ENCODE measurements around the gene MMP2. TPM values are rescaled to one million over a fixed set of nuclear protein-coding genes. Genes with fewer than 3 reads are reported as not detected.

The MMP2 gene
- polyA plus RNA-seq, 1 donor from 2014 or later = 2.5 TPM

GRCh38 chr16:55552621-55553020, 73.6 kb downstream of the MMP2 start:
- Histone ChIP-seq H3K79me2 (replicated peaks; ENCODE audit: insufficient read depth, low read length) (no peaks in the 10 kb centered on the region), H3K9me3 (ENCODE audit: low read length) (peaks cover 3% of the 10 kb centered on the region), H3K27me3 (ENCODE audit: insufficient read depth, low read depth, low read length) (no peaks in the 10 kb centered on the region), H3K9me2 (ENCODE audit: insufficient read depth, low read length) (no peaks in the 10 kb centered on the region), H3K36me3 (ENCODE audit: insufficient read depth, low read length) (no peaks in the 10 kb centered on the region), H3K4me2 (ENCODE audit: low read length) (no peak overlapping the region), H3K9ac (ENCODE audit: low read length) (no peak overlapping the region), H3F3A (ENCODE audit: insufficient read depth, low read length, poor library complexity, severe bottlenecking) (no peaks in the 10 kb centered on the region), H2AFZ (ENCODE audit: low read depth, low read length) (no peak overlapping the region), H3K27ac (ENCODE audit: low read length) (no peak overlapping the region), H3K4me3 (ENCODE audit: low read length) (no peak overlapping the region), H4K20me1 (ENCODE audit: insufficient read depth) (no peaks in the 10 kb centered on the region)
- TF ChIP-seq POLR2AphosphoS5 (IDR thresholded peaks at IDR 0.05) = no peak
- no peak for TF ChIP-seq TAF1 (IDR thresholded peaks at IDR 0.05; ENCODE audit: low read depth)
- no peak for TF ChIP-seq SMC3 (conservative IDR thresholded peaks at IDR 0.05; ENCODE audit: poor library complexity)
- no peak for TF ChIP-seq EP300 (conservative IDR thresholded peaks at IDR 0.05; ENCODE audit: poor library complexity, severe bottlenecking)
- TF ChIP-seq REST (IDR thresholded peaks at IDR 0.05; ENCODE audit: borderline replicate concordance) = no peak
- no peak for TF ChIP-seq RAD21 (conservative IDR thresholded peaks at IDR 0.05)
- no peak for TF ChIP-seq EZH2 (IDR thresholded peaks at IDR 0.05; ENCODE audit: borderline replicate concordance, insufficient read depth, low read length, poor library complexity, severe bottlenecking)
- TF ChIP-seq CTCF (IDR thresholded peaks at IDR 0.05; ENCODE audit: poor library complexity, severe bottlenecking) = no peak
- no peak for TF ChIP-seq MXI1 (conservative IDR thresholded peaks at IDR 0.05; ENCODE audit: poor library complexity, severe bottlenecking)

DNA sequence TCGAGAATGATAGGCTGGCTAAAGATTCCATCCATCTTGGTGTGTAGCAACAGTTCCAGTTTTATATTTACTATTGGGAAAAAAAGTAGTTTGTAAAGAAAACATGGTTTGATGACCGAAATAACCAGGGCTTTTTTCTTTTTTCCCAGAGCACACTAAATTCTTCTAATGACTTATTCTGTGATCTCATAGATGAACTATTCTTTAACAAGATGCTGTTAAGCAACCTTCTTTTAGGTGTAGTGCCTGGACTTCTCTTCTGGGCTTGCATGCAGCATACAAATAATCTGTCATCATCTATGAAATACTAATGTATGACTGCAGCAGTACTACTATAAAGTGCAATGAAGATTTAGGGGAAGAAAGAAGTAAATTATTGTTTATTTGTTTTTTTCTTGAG, 76.4 kb downstream of the MMP2 start:
- no peaks in the 10 kb centered on the region for H3F3A ChIP-seq (ENCODE audit: insufficient read depth, low read length, poor library complexity, severe bottlenecking)
- H3K27ac ChIP-seq (ENCODE audit: low read length) = no peak overlapping the region
- no peaks in the 10 kb centered on the region for H3K9me2 ChIP-seq (ENCODE audit: insufficient read depth, low read length)
- no peaks in the 10 kb centered on the region for H3K27me3 ChIP-seq (ENCODE audit: insufficient read depth, low read depth, low read length)
- no peak overlapping the region for H3K4me3 ChIP-seq (ENCODE audit: low read length)
- H2AFZ ChIP-seq (ENCODE audit: low read depth, low read length) = no peak overlapping the region
- H3K79me2 ChIP-seq (replicated peaks; ENCODE audit: insufficient read depth, low read length) = no peaks in the 10 kb centered on the region
- no peak overlapping the region for H3K4me2 ChIP-seq (ENCODE audit: low read length)
- no peaks in the 10 kb centered on the region for H3K36me3 ChIP-seq (ENCODE audit: insufficient read depth, low read length)
- no peaks in the 10 kb centered on the region for H4K20me1 ChIP-seq (ENCODE audit: insufficient read depth)
- no peak overlapping the region for H3K9ac ChIP-seq (ENCODE audit: low read length)
- TF ChIP-seq EZH2 (IDR thresholded peaks at IDR 0.05; ENCODE audit: borderline replicate concordance, insufficient read depth, low read length, poor library complexity, severe bottlenecking) (no peak), POLR2AphosphoS5 (IDR thresholded peaks at IDR 0.05) (no peak), SMC3 (conservative IDR thresholded peaks at IDR 0.05; ENCODE audit: poor library complexity) (no peak), TAF1 (IDR thresholded peaks at IDR 0.05; ENCODE audit: low read depth) (no peak), CTCF (IDR thresholded peaks at IDR 0.05; ENCODE audit: poor library complexity, severe bottlenecking) (no peak), REST (IDR thresholded peaks at IDR 0.05; ENCODE audit: borderline replicate concordance) (no peak), MXI1 (conservative IDR thresholded peaks at IDR 0.05; ENCODE audit: poor library complexity, severe bottlenecking) (no peak), RAD21 (conservative IDR thresholded peaks at IDR 0.05) (no peak), EP300 (conservative IDR thresholded peaks at IDR 0.05; ENCODE audit: poor library complexity, severe bottlenecking) (no peak)
- peaks cover 3% of the 10 kb centered on the region for H3K9me3 ChIP-seq (ENCODE audit: low read length)

Measured in neural cell (in vitro differentiated cells).